ENCODE results near the gene BRS3.

DNA sequence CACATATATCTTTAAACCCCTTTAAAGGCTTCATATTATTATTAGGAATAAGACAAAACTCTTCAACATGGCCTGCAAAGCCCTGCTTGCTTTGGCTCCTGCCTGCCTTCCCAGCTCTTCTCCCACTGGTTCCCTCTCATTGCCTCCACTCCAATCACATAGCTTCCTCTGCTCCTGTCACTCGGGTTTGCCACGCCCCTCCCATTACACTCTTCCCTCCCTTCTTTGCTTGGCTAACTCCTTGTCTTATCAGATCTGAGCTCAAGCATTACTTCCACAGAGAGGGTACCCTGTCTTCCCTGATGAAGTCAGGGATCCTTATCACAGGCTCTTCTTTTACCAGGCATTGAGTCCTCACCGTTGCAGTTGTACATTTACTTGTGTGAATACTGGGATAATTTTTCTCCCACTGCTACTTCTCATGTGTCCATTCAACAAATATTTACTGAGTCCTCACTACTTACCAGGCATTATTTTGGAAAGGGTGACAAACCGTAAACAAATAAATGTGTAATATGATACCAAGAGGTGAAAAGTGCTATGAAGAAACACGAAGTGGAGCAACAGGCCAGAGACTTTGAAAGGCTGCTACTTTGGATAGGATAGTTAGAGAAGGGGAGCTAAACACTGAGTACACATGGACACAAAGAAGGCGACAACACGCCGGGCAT is 41.0 kb downstream of the BRS3 start:
- TF ChIP-seq CTCF (IDR thresholded peaks at IDR 0.05): no peak
- no peak for TF ChIP-seq POLR2A (IDR thresholded peaks at IDR 0.05)
